ENCODE measurements around the gene PON2. TPM values are rescaled to one million over a fixed set of nuclear protein-coding genes. Genes with fewer than 3 reads are reported as not detected.
A peak's percentile ranks its signal among the peaks of the same experiment; 100 is the strongest.

The PON2 gene
- total and polyA plus RNA-seq, 2 of the 13 experiments (the other 11 are each of a cell fraction or from before 2014, with no cell fraction given), result 202 to 217 TPM

- no peak for TF ChIP-seq REL (CRISPR knock-in tag; conservative IDR thresholded peaks at IDR 0.05)
- peak; percentile 54 for TF ChIP-seq MAX (IDR thresholded peaks at IDR 0.05)
- TF ChIP-seq HOXA7 (CRISPR knock-in tag; IDR thresholded peaks at IDR 0.05), result no peak
- no peak for TF ChIP-seq PBX2 (CRISPR knock-in tag; IDR thresholded peaks at IDR 0.05)
- TF ChIP-seq PHF20 (CRISPR knock-in tag; IDR thresholded peaks at IDR 0.05), result no peak
- TF ChIP-seq ASH2L (IDR thresholded peaks at IDR 0.05; ENCODE audit: insufficient read length, low read depth, low read length), result peak; percentile 86
- no peak for TF ChIP-seq ZNF253 (CRISPR knock-in tag; IDR thresholded peaks at IDR 0.05; ENCODE audit: borderline replicate concordance)
- no peak for TF ChIP-seq ZBTB2 (CRISPR knock-in tag; IDR thresholded peaks at IDR 0.05; ENCODE audit: low read depth)
- no peak for TF ChIP-seq USF2 (IDR thresholded peaks at IDR 0.05; ENCODE audit: low read depth, low read length)
- no peak for TF ChIP-seq USF2 (CRISPR knock-in tag; IDR thresholded peaks at IDR 0.05; ENCODE audit: borderline replicate concordance)
- TF ChIP-seq BRCA1 (CRISPR knock-in tag; IDR thresholded peaks at IDR 0.05), result no peak
- TF ChIP-seq RNF219 (CRISPR knock-in tag; IDR thresholded peaks at IDR 0.05), result no peak; the same call in 1 of the 2 replicates
- no peak; the same call in 1 of the 2 replicates for TF ChIP-seq ZNF816 (CRISPR knock-in tag; IDR thresholded peaks at IDR 0.05; ENCODE audit: borderline replicate concordance)
- no peak for TF ChIP-seq NR3C1 (CRISPR knock-in tag; IDR thresholded peaks at IDR 0.05)
- TF ChIP-seq ZNF34 (CRISPR knock-in tag; IDR thresholded peaks at IDR 0.05; ENCODE audit: borderline replicate concordance), result no peak
- TF ChIP-seq ZNF20 (CRISPR knock-in tag; IDR thresholded peaks at IDR 0.05), result no peak
- no peak for TF ChIP-seq PTBP1 (IDR thresholded peaks at IDR 0.05; ENCODE audit: low read depth, low read length, poor library complexity, severe bottlenecking)
- no peak for TF ChIP-seq AHR (CRISPR knock-in tag; IDR thresholded peaks at IDR 0.05)
- peak; percentile 86 for TF ChIP-seq ZNF264 (CRISPR knock-in tag; IDR thresholded peaks at IDR 0.05)
- peak; percentile 79; the same call in 1 of the 2 replicates for TF ChIP-seq EHMT2 (IDR thresholded peaks at IDR 0.05; ENCODE audit: borderline replicate concordance, low read depth, low read length)
- TF ChIP-seq ARNTL (CRISPR knock-in tag; IDR thresholded peaks at IDR 0.05), result peak; percentile 65; the same call in 1 of the 2 replicates
- TF ChIP-seq ZNF674 (CRISPR knock-in tag; IDR thresholded peaks at IDR 0.05; ENCODE audit: low read depth), result no peak
- TF ChIP-seq SP2 (CRISPR knock-in tag; IDR thresholded peaks at IDR 0.05), result no peak
- no peak for TF ChIP-seq HMGA1 (CRISPR knock-in tag; conservative IDR thresholded peaks at IDR 0.05)
Observed at GRCh38 chr7:95440394-95441038, 5.7 kb upstream of the PON2 start (continued).

Data from HepG2 (cell line).